ENCODE measurements around the gene SLC46A3. TPM values are rescaled to one million over a fixed set of nuclear protein-coding genes. Genes with fewer than 3 reads are reported as not detected.

Gene SLC46A3
- total RNA-seq, 4 donors from 2014 or later, result 5.3 to 13.8 (median 9.6) TPM

DNA sequence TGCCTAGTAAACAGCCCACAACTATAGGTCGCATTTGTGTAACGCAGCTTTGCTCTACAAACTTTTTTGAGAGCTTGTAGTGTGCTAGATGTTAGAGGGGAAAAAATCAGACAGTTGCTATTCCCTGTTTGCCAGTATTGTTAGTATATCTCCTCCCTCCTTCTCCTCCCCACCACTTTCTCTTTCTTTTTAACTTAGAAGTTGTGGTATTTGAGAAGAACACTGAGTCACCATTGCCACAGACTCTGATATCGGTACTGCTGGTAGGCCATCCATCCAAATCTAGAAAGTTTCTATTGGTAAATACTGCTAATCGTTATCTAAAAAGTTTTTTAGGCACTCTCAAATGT is 59.2 kb downstream of the SLC46A3 start:
- peaks cover 24% of the 10 kb centered on the region for H3K36me3 ChIP-seq
- no peaks in the 10 kb centered on the region for H3K9me3 ChIP-seq
- peaks cover 35% of the 10 kb centered on the region for H3K4me1 ChIP-seq
- TF ChIP-seq EP300 (IDR thresholded peaks at IDR 0.05) (no peak), POLR2A (IDR thresholded peaks at IDR 0.05) (no peak), POLR2AphosphoS5 (IDR thresholded peaks at IDR 0.05) (no peak), CTCF (IDR thresholded peaks at IDR 0.05) (no peak)
- H3K27ac ChIP-seq, result peak overlapping the region; percentile 91
- H3K27me3 ChIP-seq, result no peaks in the 10 kb centered on the region
- no peak for DNase-seq (ENCODE audit: low spot score in 2 of 2)
- WGBS, result 16% methylated on average over 4 of the region's 4 CpGs
- H3K4me3 ChIP-seq, result peak overlapping the region; percentile 88

GRCh38 chr13:28658796-28659620 is 59.8 kb downstream of the SLC46A3 start, which contains the start of gene POMP:
POMP (plus strand) TSS chr13:28659130; CDS start chr13:28659185, 55 bp downstream.
- Histone ChIP-seq H3K27ac (peak within 1 kb of the TSS; percentile 91), H3K36me3 (peaks cover 18% of the 10 kb centered on the region), H3K9me3 (no peaks in the 10 kb centered on the region), H3K27me3 (no peaks in the 10 kb centered on the region), H3K4me1 (peaks cover 35% of the 10 kb centered on the region), H3K4me3 (peak within 1 kb of the TSS; percentile 88)
- WGBS, result under 1% methylated on average over 22 of the region's 64 CpGs
- no peak for TF ChIP-seq EP300 (IDR thresholded peaks at IDR 0.05)
- TF ChIP-seq POLR2A (IDR thresholded peaks at IDR 0.05), result peak; percentile 81 to 95
- no peak for TF ChIP-seq CTCF (IDR thresholded peaks at IDR 0.05)
- TF ChIP-seq POLR2AphosphoS5 (IDR thresholded peaks at IDR 0.05), result peak; percentile 88 to 99 (median 95)
- DNase-seq (ENCODE audit: low spot score in 2 of 2), result peak; percentile 95 to 96

DNA sequence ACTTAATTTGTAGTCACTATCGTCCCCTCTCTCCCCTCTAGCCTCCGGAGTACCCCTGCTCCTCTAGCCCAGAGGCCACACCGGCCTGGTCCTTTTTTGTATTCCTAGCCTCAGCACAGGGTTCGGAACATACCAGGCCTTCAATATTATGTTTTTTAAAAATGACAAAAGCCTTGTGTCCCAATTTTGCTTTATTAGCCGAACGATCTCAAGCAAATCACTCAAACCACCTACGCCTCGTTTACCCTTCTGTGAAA is 60.3 kb downstream of the SLC46A3 start:
- H3K4me1 ChIP-seq, result peaks cover 35% of the 10 kb centered on the region
- under 1% methylated on average over 8 of the region's 8 CpGs for WGBS
- DNase-seq (ENCODE audit: low spot score in 2 of 2), result no peak

GRCh38 chr13:28657784-28658538 is 60.8 kb downstream of the SLC46A3 start:
- H3K27me3 ChIP-seq, result no peaks in the 10 kb centered on the region
- H3K4me1 ChIP-seq, result peaks cover 35% of the 10 kb centered on the region
- H3K4me3 ChIP-seq, result peak overlapping the region; percentile 88
- no peak for DNase-seq (ENCODE audit: low spot score in 2 of 2)
- 39% methylated on average over 12 of the region's 12 CpGs for WGBS
- TF ChIP-seq POLR2AphosphoS5 (IDR thresholded peaks at IDR 0.05) (no peak), CTCF (IDR thresholded peaks at IDR 0.05) (no peak), EP300 (IDR thresholded peaks at IDR 0.05) (no peak), POLR2A (IDR thresholded peaks at IDR 0.05) (no peak)
- no peaks in the 10 kb centered on the region for H3K9me3 ChIP-seq
- peak overlapping the region; percentile 91 for H3K27ac ChIP-seq
- peaks cover 8% of the 10 kb centered on the region for H3K36me3 ChIP-seq

More for the DNA sequence above, 60.3 kb downstream of the SLC46A3 start:
- TF ChIP-seq EP300 (IDR thresholded peaks at IDR 0.05), result no peak
- TF ChIP-seq POLR2A (IDR thresholded peaks at IDR 0.05), result no peak
- TF ChIP-seq CTCF (IDR thresholded peaks at IDR 0.05), result no peak
- TF ChIP-seq POLR2AphosphoS5 (IDR thresholded peaks at IDR 0.05), result no peak
- peak overlapping the region; percentile 88 for H3K4me3 ChIP-seq
- no peaks in the 10 kb centered on the region for H3K9me3 ChIP-seq
- peaks cover 13% of the 10 kb centered on the region for H3K36me3 ChIP-seq
- no peaks in the 10 kb centered on the region for H3K27me3 ChIP-seq
- peak overlapping the region; percentile 91 for H3K27ac ChIP-seq

DNA sequence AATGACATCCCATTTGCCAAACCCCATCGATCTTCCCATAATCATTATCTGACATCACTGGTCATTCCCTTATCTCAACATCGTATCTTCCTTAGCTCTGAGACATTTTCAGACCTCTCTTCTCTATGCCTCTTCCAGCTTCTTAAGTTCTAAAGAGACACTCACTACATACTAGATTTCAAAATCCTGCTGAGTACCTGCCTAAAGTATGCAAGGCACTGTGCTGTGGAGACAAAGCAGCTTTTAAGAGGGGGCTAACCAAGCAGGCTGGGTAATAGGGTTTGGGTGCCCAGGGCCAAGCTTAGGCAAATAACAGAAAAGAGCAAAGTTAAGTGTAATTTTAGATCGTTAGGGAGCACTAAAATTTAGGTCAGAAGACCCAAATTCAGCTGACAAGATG is 63.2 kb downstream of the SLC46A3 start:
- WGBS, result 77% methylated on average over 3 of the region's 3 CpGs
- H3K36me3 ChIP-seq, result no peaks in the 10 kb centered on the region
- no peak for DNase-seq (ENCODE audit: low spot score in 2 of 2)
- no peaks in the 10 kb centered on the region for H3K9me3 ChIP-seq
- H3K27ac ChIP-seq, result no peak overlapping the region
- peaks cover 23% of the 10 kb centered on the region for H3K4me1 ChIP-seq
- no peaks in the 10 kb centered on the region for H3K27me3 ChIP-seq
- H3K4me3 ChIP-seq, result no peak overlapping the region
- TF ChIP-seq EP300 (IDR thresholded peaks at IDR 0.05) (no peak), POLR2AphosphoS5 (IDR thresholded peaks at IDR 0.05) (no peak), CTCF (IDR thresholded peaks at IDR 0.05) (no peak), POLR2A (IDR thresholded peaks at IDR 0.05) (no peak)

Data from suprapubic skin (tissue), 4 donors.